ENCODE data around the gene CFAP73. TPM values are rescaled to one million over a fixed set of nuclear protein-coding genes. Genes with fewer than 3 reads are reported as not detected.

CFAP73 gene
- total RNA-seq, 1 experiment from 2014 or later, result 0.23 TPM

DNA sequence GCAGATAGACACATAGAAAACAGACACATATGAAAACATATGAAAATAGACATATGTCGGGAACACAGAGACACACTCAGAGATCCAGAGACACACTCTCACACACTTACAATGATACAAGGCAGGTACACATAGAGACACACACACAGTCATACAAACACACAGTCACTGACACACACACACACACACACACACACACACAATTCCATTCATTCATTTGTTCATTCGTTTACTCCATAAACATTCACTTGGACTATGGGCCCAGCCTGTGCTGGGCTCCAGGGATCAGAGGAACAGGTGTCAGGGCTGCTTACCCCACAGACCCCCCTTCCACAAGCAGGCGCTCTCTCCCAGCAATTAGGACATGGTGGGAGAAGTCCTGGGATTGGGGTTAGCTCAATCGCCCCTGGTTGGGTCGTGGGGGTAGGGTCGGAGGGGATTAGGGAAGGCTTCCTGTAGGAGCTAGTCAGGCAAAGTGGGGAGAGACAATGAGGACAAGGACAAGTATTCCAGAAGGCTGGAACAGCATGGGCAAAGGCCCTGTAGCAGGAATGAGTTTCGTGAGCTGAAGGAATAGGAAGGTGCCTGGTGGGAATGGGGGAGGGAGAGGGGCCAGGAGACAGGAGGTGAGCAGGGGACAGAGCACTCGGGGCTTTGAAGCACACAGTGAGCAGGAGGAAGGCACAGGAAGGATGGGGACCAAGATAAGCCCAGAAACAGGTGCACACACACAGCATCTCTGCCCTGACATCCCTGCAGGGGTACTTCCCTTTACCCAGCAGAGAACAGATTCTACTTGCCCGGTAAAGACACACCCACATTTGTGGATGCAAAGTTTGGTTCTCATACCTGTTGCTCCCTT is 20.5 kb upstream of the CFAP73 start:
- H3K4me3 ChIP-seq (ENCODE audit: low read depth, low read length), result no peak overlapping the region
- no peaks in the 10 kb centered on the region for H3K9me3 Mint-ChIP-seq (ENCODE audit: unreplicated experiment)
- no TSS peak for BruUV-seq (replicated peaks)
- H3K27me3 Mint-ChIP-seq (ENCODE audit: insufficient read depth, unreplicated experiment), result peaks cover 10% of the 10 kb centered on the region
- H3K4me3 Mint-ChIP-seq (ENCODE audit: unreplicated experiment), result no peak overlapping the region
- H3K27me3 ChIP-seq (replicated peaks; ENCODE audit: control insufficient read depth, insufficient read depth, low read length), result no peaks in the 10 kb centered on the region
- no peaks in the 10 kb centered on the region for H3K4me1 ChIP-seq
- H3K27ac Mint-ChIP-seq (ENCODE audit: unreplicated experiment), result no peak overlapping the region
- TF ChIP-seq, protein P1, sequence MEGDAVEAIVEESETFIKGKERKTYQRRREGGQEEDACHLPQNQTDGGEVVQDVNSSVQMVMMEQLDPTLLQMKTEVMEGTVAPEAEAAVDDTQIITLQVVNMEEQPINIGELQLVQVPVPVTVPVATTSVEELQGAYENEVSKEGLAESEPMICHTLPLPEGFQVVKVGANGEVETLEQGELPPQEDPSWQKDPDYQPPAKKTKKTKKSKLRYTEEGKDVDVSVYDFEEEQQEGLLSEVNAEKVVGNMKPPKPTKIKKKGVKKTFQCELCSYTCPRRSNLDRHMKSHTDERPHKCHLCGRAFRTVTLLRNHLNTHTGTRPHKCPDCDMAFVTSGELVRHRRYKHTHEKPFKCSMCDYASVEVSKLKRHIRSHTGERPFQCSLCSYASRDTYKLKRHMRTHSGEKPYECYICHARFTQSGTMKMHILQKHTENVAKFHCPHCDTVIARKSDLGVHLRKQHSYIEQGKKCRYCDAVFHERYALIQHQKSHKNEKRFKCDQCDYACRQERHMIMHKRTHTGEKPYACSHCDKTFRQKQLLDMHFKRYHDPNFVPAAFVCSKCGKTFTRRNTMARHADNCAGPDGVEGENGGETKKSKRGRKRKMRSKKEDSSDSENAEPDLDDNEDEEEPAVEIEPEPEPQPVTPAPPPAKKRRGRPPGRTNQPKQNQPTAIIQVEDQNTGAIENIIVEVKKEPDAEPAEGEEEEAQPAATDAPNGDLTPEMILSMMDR (IDR thresholded peaks at IDR 0.05; ENCODE audit: insufficient read depth in 1 of 2, low read depth in 1 of 2, low read length in 1 of 2, severe bottlenecking in 1 of 2, unreplicated experiment in 1 of 2), result no peak
- H3K9me3 ChIP-seq, result no peaks in the 10 kb centered on the region
- H3K36me3 ChIP-seq (ENCODE audit: control insufficient read depth, insufficient read depth, low read length), result no peaks in the 10 kb centered on the region
- POLR2A ChIA-PET, result no interaction called here
- intact Hi-C loops (cut with micrococcal nuclease; ENCODE audit: unreplicated experiment), result no loop called here
- CTCF ChIA-PET, result interaction anchor here (0.8 to 1.5 kb wide), 2 partner anchors 21 to 24 kb away, joined by 3 to 5 read pairs; partner anchors contain the start of gene CFAP73
- H3K36me3 Mint-ChIP-seq (ENCODE audit: insufficient read depth, unreplicated experiment), result no peaks in the 10 kb centered on the region
- DNase-seq, result no peak
- no peaks in the 10 kb centered on the region for H3K4me1 Mint-ChIP-seq (ENCODE audit: low read depth, unreplicated experiment)

DNA sequence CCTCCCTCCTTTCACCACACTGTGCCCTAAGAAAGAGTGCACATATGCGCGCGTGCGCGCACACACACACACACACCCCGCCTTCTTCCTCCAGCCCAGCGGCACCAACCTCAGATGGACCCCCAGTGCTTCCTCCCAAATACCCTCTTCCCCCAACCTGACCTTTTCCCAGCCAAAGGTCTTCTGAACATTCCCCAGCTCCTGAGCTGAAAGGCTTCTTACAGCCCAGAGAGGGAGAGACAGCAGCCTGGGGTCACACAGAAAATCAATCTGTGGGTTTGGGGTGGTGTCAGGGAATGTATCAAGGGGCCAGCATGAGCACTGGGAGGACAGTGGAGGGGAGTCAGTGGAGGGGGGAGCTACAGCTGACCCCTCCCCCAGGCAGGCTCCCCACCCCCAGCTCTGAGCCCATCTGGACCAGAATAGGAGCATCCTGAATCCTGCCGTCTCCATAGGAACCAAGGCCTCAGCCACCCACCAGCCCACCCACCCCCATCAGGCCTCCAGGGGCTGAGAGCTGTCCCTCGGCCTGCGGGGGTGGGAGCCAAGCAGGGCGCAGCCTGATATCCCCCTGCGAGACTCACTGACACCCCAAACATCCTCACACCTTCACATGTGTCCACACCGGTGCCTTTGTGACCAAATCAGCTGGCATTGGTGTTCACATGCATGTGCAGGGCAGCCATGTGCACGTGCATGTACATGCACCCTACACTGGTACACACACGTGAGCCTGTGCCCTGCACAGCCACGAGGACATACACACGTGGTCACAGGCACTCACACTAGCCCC is 19.7 kb upstream of the CFAP73 start:
- no TSS peak for BruUV-seq (replicated peaks)
- no peaks in the 10 kb centered on the region for H3K9me3 ChIP-seq
- ChIA-PET POLR2A (no interaction called here), CTCF (interaction anchor here (0.8 to 1.5 kb wide), 2 partner anchors 20 to 23 kb away, joined by 3 to 5 read pairs; partner anchors contain the start of gene CFAP73)
- Mint-ChIP-seq H3K27me3 (ENCODE audit: insufficient read depth, unreplicated experiment) (peaks cover 10% of the 10 kb centered on the region), H3K9me3 (ENCODE audit: unreplicated experiment) (no peaks in the 10 kb centered on the region), H3K4me1 (ENCODE audit: low read depth, unreplicated experiment) (no peaks in the 10 kb centered on the region), H3K27ac (ENCODE audit: unreplicated experiment) (no peak overlapping the region), H3K36me3 (ENCODE audit: insufficient read depth, unreplicated experiment) (no peaks in the 10 kb centered on the region), H3K4me3 (ENCODE audit: unreplicated experiment) (no peak overlapping the region)
- TF ChIP-seq, protein P1 (IDR thresholded peaks at IDR 0.05; ENCODE audit: insufficient read depth in 1 of 2, low read depth in 1 of 2, low read length in 1 of 2, severe bottlenecking in 1 of 2, unreplicated experiment in 1 of 2), result no peak
- DNase-seq, result no peak
- H3K27me3 ChIP-seq (replicated peaks; ENCODE audit: control insufficient read depth, insufficient read depth, low read length), result no peaks in the 10 kb centered on the region
- H3K4me1 ChIP-seq, result no peaks in the 10 kb centered on the region
- no peaks in the 10 kb centered on the region for H3K36me3 ChIP-seq (ENCODE audit: control insufficient read depth, insufficient read depth, low read length)
- intact Hi-C loops (cut with micrococcal nuclease; ENCODE audit: unreplicated experiment), result no loop called here
- no peak overlapping the region for H3K4me3 ChIP-seq (ENCODE audit: low read depth, low read length)

DNA sequence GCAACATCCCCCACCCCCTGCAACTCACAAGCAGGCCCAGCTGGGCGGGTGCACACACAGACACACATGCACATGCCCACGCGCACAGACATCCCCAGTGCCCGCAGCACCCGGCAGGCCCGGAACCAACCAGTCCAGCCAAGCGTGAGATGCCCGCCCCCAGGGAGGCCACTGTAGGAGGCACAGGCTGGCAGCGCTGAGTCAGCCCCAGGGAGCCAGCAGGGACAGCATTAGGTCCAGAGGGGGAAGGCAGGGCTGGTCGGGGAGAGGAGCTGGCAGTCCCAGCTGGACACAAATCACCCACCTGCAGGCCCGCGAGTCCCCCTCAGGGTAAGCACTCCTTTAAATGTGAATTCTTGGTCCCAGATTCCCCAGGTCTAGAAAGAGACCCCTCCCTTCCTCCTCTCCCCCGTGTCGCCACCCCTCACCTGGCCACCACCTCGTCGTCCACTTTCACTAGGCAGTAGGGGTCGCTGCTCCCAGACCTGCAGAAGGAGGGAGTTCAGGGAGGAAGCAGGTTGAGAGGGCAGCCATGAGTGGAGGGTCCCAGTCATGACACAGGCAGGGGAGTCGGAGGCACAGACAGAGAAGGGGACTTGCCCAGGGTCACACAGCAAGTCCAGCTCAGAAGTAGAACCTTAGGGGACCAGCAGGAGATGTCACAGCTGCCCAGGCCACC is 18.9 kb upstream of the CFAP73 start:
- H3K27me3 Mint-ChIP-seq (ENCODE audit: insufficient read depth, unreplicated experiment), result peaks cover 10% of the 10 kb centered on the region

More for the DNA sequence above, 18.9 kb upstream of the CFAP73 start:
- Mint-ChIP-seq H3K4me3 (ENCODE audit: unreplicated experiment) (no peak overlapping the region), H3K4me1 (ENCODE audit: low read depth, unreplicated experiment) (no peaks in the 10 kb centered on the region), H3K36me3 (ENCODE audit: insufficient read depth, unreplicated experiment) (no peaks in the 10 kb centered on the region), H3K9me3 (ENCODE audit: unreplicated experiment) (no peaks in the 10 kb centered on the region), H3K27ac (ENCODE audit: unreplicated experiment) (no peak overlapping the region)
- CTCF ChIA-PET, result interaction anchor here (1.3 to 1.5 kb wide), 2 partner anchors 10 to 22 kb away, joined by 3 to 5 read pairs; no protein-coding TSS in a partner anchor
- H3K36me3 ChIP-seq (ENCODE audit: control insufficient read depth, insufficient read depth, low read length), result no peaks in the 10 kb centered on the region
- no peak overlapping the region for H3K4me3 ChIP-seq (ENCODE audit: low read depth, low read length)
- BruUV-seq (replicated peaks), result no TSS peak
- intact Hi-C loops (cut with micrococcal nuclease; ENCODE audit: unreplicated experiment), result no loop called here
- H3K27me3 ChIP-seq (replicated peaks; ENCODE audit: control insufficient read depth, insufficient read depth, low read length), result no peaks in the 10 kb centered on the region
- H3K4me1 ChIP-seq, result no peaks in the 10 kb centered on the region
- peak in 1 of 2 experiments; percentile 39 for DNase-seq
- TF ChIP-seq, protein P1 (IDR thresholded peaks at IDR 0.05; ENCODE audit: insufficient read depth in 1 of 2, low read depth in 1 of 2, low read length in 1 of 2, severe bottlenecking in 1 of 2, unreplicated experiment in 1 of 2), result peak; percentile 27 to 49
- no peaks in the 10 kb centered on the region for H3K9me3 ChIP-seq
- POLR2A ChIA-PET, result no interaction called here
